ENCODE results near the gene OTOG. TPM values are rescaled to one million over a fixed set of nuclear protein-coding genes. Genes with fewer than 3 reads are reported as not detected.

OTOG gene
- total and polyA plus RNA-seq, 9 donors = not detected

DNA sequence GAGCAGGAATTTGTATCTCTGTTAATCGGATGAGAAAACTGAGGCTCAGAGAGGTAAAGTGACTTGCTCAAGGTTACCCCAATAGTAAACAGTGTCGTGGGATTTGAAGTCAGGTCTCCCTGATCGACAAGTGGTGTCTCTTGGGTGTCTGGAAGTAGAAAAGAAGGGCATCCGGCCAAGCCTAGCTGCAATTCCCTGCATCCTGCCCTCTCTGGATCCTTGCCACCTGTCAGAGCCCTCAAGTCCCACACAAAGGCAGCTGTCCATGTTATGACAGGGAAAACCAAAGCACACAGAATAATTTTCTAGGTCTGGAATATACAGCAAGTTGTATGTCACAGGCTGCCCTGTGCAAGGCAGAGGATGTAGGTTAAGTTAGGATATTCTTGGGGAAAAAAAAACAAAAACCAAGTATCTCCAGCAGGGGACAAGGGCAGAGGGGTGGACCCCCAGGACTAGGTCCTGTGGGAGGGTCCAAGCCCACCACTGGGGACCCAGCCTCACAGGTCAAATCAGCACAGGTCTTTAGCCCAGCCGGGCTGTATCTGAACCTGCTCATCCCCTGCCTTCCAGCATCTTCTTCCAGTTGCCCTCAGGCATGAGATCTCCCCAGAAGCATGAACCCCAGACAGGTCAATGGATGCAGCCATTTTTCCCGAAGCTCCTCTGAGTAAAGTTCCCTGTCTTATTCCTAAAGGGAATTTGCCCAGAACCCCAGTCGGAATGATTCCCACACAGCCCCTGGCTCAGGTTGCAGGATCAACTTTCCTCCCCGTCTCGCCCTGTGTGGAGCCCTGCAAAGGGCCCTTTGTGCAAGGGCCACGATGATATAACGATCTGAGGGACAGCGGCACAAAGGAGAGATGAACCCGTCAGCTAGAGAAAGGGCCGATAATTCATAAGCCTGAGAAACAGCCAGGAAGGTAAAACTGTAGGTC lies 17.9 kb upstream of the OTOG start:
- TF ChIP-seq POLR2A (IDR thresholded peaks at IDR 0.05) (no peak), EP300 (IDR thresholded peaks at IDR 0.05) (no peak)
- TF ChIP-seq, protein P1, sequence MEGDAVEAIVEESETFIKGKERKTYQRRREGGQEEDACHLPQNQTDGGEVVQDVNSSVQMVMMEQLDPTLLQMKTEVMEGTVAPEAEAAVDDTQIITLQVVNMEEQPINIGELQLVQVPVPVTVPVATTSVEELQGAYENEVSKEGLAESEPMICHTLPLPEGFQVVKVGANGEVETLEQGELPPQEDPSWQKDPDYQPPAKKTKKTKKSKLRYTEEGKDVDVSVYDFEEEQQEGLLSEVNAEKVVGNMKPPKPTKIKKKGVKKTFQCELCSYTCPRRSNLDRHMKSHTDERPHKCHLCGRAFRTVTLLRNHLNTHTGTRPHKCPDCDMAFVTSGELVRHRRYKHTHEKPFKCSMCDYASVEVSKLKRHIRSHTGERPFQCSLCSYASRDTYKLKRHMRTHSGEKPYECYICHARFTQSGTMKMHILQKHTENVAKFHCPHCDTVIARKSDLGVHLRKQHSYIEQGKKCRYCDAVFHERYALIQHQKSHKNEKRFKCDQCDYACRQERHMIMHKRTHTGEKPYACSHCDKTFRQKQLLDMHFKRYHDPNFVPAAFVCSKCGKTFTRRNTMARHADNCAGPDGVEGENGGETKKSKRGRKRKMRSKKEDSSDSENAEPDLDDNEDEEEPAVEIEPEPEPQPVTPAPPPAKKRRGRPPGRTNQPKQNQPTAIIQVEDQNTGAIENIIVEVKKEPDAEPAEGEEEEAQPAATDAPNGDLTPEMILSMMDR (IDR thresholded peaks at IDR 0.05) = no peak
- no peak overlapping the region for H3K27ac ChIP-seq

DNA sequence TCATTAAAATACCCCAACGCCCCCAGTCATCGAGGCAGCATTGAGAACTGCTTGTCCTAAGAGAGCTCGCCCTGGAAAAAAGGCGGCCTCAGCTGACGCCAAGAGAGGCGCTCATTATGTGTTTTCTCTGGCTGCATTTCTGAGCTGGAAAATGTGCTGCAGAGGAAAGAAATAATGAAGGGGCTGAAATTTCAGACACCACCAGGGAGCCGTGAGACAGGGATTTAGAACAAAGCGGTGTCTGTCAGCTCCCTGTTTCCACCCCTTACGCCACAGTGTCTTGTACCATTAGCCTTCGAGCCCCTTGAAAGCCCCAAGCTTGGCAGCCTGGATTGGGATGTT lies 17.2 kb upstream of the OTOG start:
- Histone ChIP-seq H3K27ac (no peak overlapping the region), H3K36me3 (no peaks in the 10 kb centered on the region), H3K27me3 (no peaks in the 10 kb centered on the region), H3K4me3 (no peak overlapping the region), H3K4me1 (ENCODE audit: insufficient read depth) (no peaks in the 10 kb centered on the region), H3K9me3 (no peaks in the 10 kb centered on the region)
- no peak for DNase-seq
- TF ChIP-seq POLR2A (IDR thresholded peaks at IDR 0.05) = no peak
- TF ChIP-seq, protein P1 (IDR thresholded peaks at IDR 0.05) = no peak
- no peak for TF ChIP-seq EP300 (IDR thresholded peaks at IDR 0.05)
- intact Hi-C loops (cut with DNase I) = no loop called here
- 42 to 57% (median 53%) methylated on average over 10 of the region's 10 CpGs for WGBS, 3 donors

More for the DNA sequence above, 17.9 kb upstream of the OTOG start:
- H3K36me3 ChIP-seq = no peaks in the 10 kb centered on the region
- no peak overlapping the region for H3K4me3 ChIP-seq
- intact Hi-C loops (cut with DNase I) = no loop called here
- 51 to 53% (median 52%) methylated on average over 14 of the region's 14 CpGs for WGBS, 3 donors
- no peak for DNase-seq
- H3K27me3 ChIP-seq = no peaks in the 10 kb centered on the region
- no peaks in the 10 kb centered on the region for H3K9me3 ChIP-seq
- no peaks in the 10 kb centered on the region for H3K4me1 ChIP-seq (ENCODE audit: insufficient read depth)

DNA sequence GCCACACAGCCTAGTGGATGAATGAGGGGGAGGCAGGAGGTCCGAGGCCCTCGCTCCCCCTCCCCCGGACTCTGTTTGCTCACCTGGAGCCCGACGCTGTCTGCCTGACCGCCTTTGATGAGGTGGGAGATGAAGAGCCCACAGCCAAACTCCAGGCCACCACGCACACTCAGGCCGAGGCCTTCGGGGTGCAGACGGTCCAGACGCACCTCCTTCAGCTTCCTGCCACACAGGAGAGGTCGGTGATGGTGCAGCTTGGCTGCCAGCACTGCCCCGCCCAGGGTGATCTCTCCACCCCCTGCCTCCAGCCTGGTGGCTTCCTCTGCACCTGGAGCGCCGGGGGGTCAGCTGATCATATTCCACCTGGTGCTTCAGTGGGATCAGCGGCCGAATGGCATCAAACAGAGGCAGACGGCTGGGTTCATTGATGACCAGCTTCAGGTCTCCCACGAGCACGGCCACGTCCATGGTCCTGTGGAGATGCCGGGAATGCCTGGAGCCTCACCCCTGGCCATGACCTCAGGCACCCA lies 15.9 kb upstream of the OTOG start:
- H3K27me3 ChIP-seq = no peaks in the 10 kb centered on the region
- TF ChIP-seq POLR2A (IDR thresholded peaks at IDR 0.05) (no peak), EP300 (IDR thresholded peaks at IDR 0.05) (no peak)
- TF ChIP-seq, protein P1 (IDR thresholded peaks at IDR 0.05) = no peak
- H3K36me3 ChIP-seq = no peaks in the 10 kb centered on the region
- no peaks in the 10 kb centered on the region for H3K4me1 ChIP-seq (ENCODE audit: insufficient read depth)
- H3K27ac ChIP-seq = no peak overlapping the region
- no peaks in the 10 kb centered on the region for H3K9me3 ChIP-seq
- no peak overlapping the region for H3K4me3 ChIP-seq
- 86 to 87% (median 87%) methylated on average over 22 of the region's 22 CpGs for WGBS, 3 donors
- intact Hi-C loops (cut with DNase I) = no loop called here
- no peak for DNase-seq

DNA sequence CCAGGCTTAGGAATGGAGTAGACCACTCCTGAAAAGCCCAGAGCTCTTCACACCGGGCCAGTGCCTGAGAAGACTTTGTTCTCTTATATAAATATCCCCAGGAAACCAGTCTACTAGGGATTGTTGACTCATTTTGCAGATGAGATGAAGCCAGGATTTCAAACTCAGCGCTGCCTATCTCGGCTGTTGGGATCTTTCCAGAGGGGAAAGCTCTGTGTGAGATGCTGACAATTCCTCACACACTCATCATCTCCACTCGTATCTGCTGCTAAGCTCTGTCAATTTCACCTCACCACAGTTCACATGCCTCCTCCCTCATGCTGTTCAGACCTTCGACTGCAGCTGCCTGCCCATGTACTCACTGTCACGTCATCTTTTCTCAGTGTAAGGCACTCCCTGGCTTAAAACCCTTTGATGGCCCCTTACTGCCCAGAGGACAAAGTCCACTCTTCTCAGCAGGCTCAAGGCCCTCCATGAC lies 15.4 kb upstream of the OTOG start:
- intact Hi-C loops (cut with DNase I) = no loop called here
- no peak overlapping the region for H3K27ac ChIP-seq
- no peaks in the 10 kb centered on the region for H3K27me3 ChIP-seq
- no peaks in the 10 kb centered on the region for H3K9me3 ChIP-seq
- H3K4me3 ChIP-seq = no peak overlapping the region
- no peaks in the 10 kb centered on the region for H3K4me1 ChIP-seq (ENCODE audit: insufficient read depth)
- 41 to 50% (median 47%) methylated on average over 6 of the region's 6 CpGs for WGBS, 3 donors
- no peak for DNase-seq
- TF ChIP-seq EP300 (IDR thresholded peaks at IDR 0.05) (no peak), POLR2A (IDR thresholded peaks at IDR 0.05) (no peak)
- TF ChIP-seq, protein P1 (IDR thresholded peaks at IDR 0.05) = no peak
- H3K36me3 ChIP-seq = no peaks in the 10 kb centered on the region

Measured in ovary (tissue), 9 donors.